ENCODE data around the gene MALSU1.

Gene MALSU1

GRCh38 chr7:23349484-23350157 is 50.5 kb downstream of the MALSU1 start:
- DNase-seq = no peak
- TF ChIP-seq POLR2A (IDR thresholded peaks at IDR 0.05; ENCODE audit: low read length) = no peak
- TF ChIP-seq GATA1 (IDR thresholded peaks at IDR 0.05; ENCODE audit: low read depth, low read length) = no peak

- TF ChIP-seq GATA1 (IDR thresholded peaks at IDR 0.05; ENCODE audit: low read depth, low read length) (no peak), POLR2A (IDR thresholded peaks at IDR 0.05; ENCODE audit: low read length) (no peak)
- DNase-seq = no peak
Measured at GRCh38 chr7:23350466-23350865, 51.3 kb downstream of the MALSU1 start.

- TF ChIP-seq POLR2A (IDR thresholded peaks at IDR 0.05; ENCODE audit: low read length) (no peak), GATA1 (IDR thresholded peaks at IDR 0.05; ENCODE audit: low read depth, low read length) (no peak)
- no peak for DNase-seq
Measured at GRCh38 chr7:23353172-23353571, 54.0 kb downstream of the MALSU1 start.

GRCh38 chr7:23356168-23356567 is 57.0 kb downstream of the MALSU1 start:
- DNase-seq = no peak
- TF ChIP-seq POLR2A (IDR thresholded peaks at IDR 0.05; ENCODE audit: low read length) = no peak
- no peak for TF ChIP-seq GATA1 (IDR thresholded peaks at IDR 0.05; ENCODE audit: low read depth, low read length)

GRCh38 chr7:23356726-23357125 is 57.6 kb downstream of the MALSU1 start:
- no peak for DNase-seq
- TF ChIP-seq GATA1 (IDR thresholded peaks at IDR 0.05; ENCODE audit: low read depth, low read length) (no peak), POLR2A (IDR thresholded peaks at IDR 0.05; ENCODE audit: low read length) (no peak)

- peak; percentile 54 to 60 for DNase-seq
- TF ChIP-seq GATA1 (IDR thresholded peaks at IDR 0.05; ENCODE audit: low read depth, low read length) (no peak), POLR2A (IDR thresholded peaks at IDR 0.05; ENCODE audit: low read length) (no peak)
Measured at GRCh38 chr7:23357190-23358093, 58.3 kb downstream of the MALSU1 start.

- TF ChIP-seq GATA1 (IDR thresholded peaks at IDR 0.05; ENCODE audit: low read depth, low read length) (no peak), POLR2A (IDR thresholded peaks at IDR 0.05; ENCODE audit: low read length) (no peak)
- no peak for DNase-seq
Measured at GRCh38 chr7:23358152-23358674, 59.1 kb downstream of the MALSU1 start.
